Parathyroid adenoma (tissue), 2 donors: ENCODE results near the gene MSANTD4.

Experiments used
- H2AFZ ChIP-seq: fragments of 300-600 bp; sonication (generic); one replicate; pipeline ENCODE4 v1.7.0; 2017; ENCODE audit warnings: antibody characterized with exemption, mild to moderate bottlenecking
- H3K27ac ChIP-seq: fragments of 300-600 bp; sonication (generic); one replicate; pipeline ENCODE4 v1.7.0; 2017
- H3K27me3 ChIP-seq: fragments of 300-600 bp; sonication (generic); one replicate; pipeline ENCODE4 v1.7.0; 2017; ENCODE audit warnings: low read length; ENCODE audit not compliant: control insufficient read depth, insufficient read depth
- H3K36me3 ChIP-seq: fragments of 300-600 bp; sonication (generic); one replicate; pipeline ENCODE4 v1.7.0; 2017; ENCODE audit warnings: low read length; ENCODE audit not compliant: control insufficient read depth, insufficient read depth
- H3K4me1 ChIP-seq: fragments of 300-600 bp; sonication (generic); one replicate; pipeline ENCODE4 v1.7.0; 2017; ENCODE audit warnings: control low read depth
- H3K4me2 ChIP-seq: fragments of 300-600 bp; sonication (generic); one replicate; pipeline ENCODE4 v1.7.0; 2017; ENCODE audit warnings: low read length
- H3K4me3 ChIP-seq: fragments of 300-600 bp; sonication (generic); one replicate; pipeline ENCODE4 v1.7.0; 2017; ENCODE audit warnings: low read depth, low read length
- H3K79me2 ChIP-seq: fragments of 300-600 bp; sonication (generic); one replicate; pipeline ENCODE4 v1.7.0; 2017; ENCODE audit warnings: control low read depth
- H3K9ac ChIP-seq: fragments of 300-600 bp; sonication (generic); one replicate; pipeline ENCODE4 v1.7.0; 2017; ENCODE audit warnings: mild to moderate bottlenecking
- H3K9me3 ChIP-seq: fragments of 300-600 bp; sonication (generic); one replicate; pipeline ENCODE4 v1.7.0; 2017; ENCODE audit warnings: low read length; ENCODE audit not compliant: control insufficient read depth
- TF ChIP-seq, protein P1 (sequence below): fragments of 300-600 bp; sonication (generic); IDR thresholded peaks from one replicate; pipeline ENCODE4 v1.7.0; 2017; ENCODE audit warnings: antibody characterized with exemption, mild to moderate bottlenecking
- donor health status: primary hyperparathyroidism.

Gene MSANTD4

DNA sequence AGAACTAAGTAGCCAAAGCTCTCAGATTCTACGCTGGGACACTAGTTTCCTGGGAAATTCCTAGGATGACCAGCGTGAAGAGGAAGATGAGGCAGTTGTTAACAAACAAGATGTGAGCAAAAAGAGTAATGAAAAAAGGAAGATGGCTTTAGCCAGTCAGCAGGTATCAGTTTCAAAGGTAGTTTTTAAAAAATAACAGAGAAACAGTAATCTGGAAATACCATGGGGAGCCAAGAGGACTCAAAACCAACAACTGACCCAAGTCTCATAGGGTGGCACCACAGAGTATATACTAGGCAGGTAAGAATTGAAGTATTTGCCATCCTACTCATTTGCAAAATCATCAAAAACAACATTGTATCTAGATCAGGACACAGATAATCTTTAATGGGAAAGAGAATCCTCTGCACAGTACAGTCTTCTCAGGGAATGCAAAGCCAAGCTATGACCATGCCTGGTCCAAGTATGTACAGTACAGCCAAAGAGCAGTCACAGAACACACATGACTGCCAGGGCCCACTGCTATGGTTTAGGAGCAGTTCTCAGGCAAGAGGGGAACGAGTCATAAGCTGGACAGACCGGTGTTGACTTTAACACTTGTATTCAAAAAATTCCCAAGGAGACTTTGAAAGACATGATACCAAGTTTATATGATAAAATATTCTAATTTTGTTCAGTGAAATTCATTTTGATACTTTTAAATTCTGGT lies 20.6 kb downstream of the MSANTD4 start:
- Histone ChIP-seq H2AFZ (no peak overlapping the region), H3K36me3 (peaks cover 2% of the 10 kb centered on the region), H3K27ac (no peak overlapping the region), H3K4me3 (no peak overlapping the region), H3K4me1 (no peaks in the 10 kb centered on the region), H3K79me2 (no peaks in the 10 kb centered on the region), H3K9me3 (no peaks in the 10 kb centered on the region), H3K27me3 (no peaks in the 10 kb centered on the region), H3K9ac (no peak overlapping the region), H3K4me2 (no peak overlapping the region)
- TF ChIP-seq, protein P1, sequence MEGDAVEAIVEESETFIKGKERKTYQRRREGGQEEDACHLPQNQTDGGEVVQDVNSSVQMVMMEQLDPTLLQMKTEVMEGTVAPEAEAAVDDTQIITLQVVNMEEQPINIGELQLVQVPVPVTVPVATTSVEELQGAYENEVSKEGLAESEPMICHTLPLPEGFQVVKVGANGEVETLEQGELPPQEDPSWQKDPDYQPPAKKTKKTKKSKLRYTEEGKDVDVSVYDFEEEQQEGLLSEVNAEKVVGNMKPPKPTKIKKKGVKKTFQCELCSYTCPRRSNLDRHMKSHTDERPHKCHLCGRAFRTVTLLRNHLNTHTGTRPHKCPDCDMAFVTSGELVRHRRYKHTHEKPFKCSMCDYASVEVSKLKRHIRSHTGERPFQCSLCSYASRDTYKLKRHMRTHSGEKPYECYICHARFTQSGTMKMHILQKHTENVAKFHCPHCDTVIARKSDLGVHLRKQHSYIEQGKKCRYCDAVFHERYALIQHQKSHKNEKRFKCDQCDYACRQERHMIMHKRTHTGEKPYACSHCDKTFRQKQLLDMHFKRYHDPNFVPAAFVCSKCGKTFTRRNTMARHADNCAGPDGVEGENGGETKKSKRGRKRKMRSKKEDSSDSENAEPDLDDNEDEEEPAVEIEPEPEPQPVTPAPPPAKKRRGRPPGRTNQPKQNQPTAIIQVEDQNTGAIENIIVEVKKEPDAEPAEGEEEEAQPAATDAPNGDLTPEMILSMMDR = no peak

DNA sequence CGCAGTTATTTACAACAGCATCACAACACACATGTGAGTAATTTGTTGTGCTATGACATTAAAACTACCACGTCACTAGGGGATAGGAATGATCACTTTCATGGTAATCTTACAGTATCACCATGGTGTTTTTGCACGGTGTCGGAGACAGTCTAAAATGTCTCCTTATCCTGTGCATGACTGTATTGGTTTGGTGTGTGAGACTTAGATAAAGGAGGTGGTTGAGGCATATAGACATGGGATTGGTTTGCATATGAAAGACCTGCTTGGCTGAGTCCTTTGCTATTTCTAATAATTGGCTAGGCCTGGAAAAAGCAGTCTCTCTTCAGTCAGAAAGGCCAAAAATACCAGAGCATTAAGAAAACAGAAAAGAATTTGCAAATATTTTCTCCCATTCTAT lies 30.2 kb downstream of the MSANTD4 start:
- TF ChIP-seq, protein P1 = no peak
- Histone ChIP-seq H3K79me2 (no peaks in the 10 kb centered on the region), H3K4me1 (no peaks in the 10 kb centered on the region), H3K4me3 (no peak overlapping the region), H3K36me3 (no peaks in the 10 kb centered on the region), H3K9me3 (no peaks in the 10 kb centered on the region), H2AFZ (no peak overlapping the region), H3K27me3 (no peaks in the 10 kb centered on the region), H3K4me2 (no peak overlapping the region), H3K9ac (no peak overlapping the region), H3K27ac (no peak overlapping the region)

DNA sequence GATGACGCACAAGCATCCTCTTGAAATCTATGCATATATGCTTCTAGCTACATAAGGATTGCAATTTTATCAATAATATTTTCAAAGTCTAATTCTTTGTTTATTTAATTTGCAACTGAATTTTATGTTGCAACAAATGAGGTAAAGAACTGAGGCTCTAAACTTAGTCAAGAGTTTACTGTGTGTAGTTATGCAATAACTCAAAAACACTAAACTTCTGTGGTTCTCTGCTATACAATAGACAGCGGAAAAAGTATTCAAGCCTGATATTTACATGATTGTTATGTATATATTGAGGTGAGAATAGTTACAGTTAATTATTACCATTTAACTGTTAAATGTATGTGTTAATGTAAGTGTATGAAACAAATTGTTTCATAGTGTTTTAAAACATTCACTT lies 32.9 kb downstream of the MSANTD4 start:
- H3K27me3 ChIP-seq = no peaks in the 10 kb centered on the region

DNA sequence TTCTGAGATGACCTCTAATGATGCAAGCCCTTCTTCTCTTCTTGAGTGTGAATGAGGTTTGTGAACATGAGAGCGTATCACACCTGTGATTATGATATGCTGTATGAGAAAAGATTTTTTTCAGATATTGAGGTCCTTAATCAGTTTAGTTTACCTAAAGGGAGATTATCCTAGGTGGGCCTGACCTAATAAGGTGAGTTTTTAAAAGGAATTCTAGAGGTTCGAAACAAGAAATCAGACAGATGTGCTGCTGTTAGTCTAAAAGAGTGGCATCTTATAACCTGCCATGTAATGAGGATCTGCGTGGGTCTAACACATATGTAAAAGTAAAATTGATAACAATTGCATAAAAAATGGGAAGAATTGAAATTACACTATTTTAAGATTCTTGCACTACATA lies 33.8 kb downstream of the MSANTD4 start:
- TF ChIP-seq, protein P1 = no peak
- Histone ChIP-seq H3K79me2 (no peaks in the 10 kb centered on the region), H3K9ac (no peak overlapping the region), H3K27me3 (no peaks in the 10 kb centered on the region), H3K4me2 (no peak overlapping the region), H2AFZ (no peak overlapping the region), H3K9me3 (no peaks in the 10 kb centered on the region), H3K27ac (no peak overlapping the region), H3K4me1 (no peaks in the 10 kb centered on the region), H3K36me3 (no peaks in the 10 kb centered on the region), H3K4me3 (no peak overlapping the region)

More for the DNA sequence above, 32.9 kb downstream of the MSANTD4 start:
- H3K36me3 ChIP-seq = no peaks in the 10 kb centered on the region
- no peaks in the 10 kb centered on the region for H3K79me2 ChIP-seq
- TF ChIP-seq, protein P1 = no peak
- H3K9me3 ChIP-seq = no peaks in the 10 kb centered on the region
- H3K4me1 ChIP-seq = no peaks in the 10 kb centered on the region
- no peak overlapping the region for H3K4me2 ChIP-seq
- no peak overlapping the region for H2AFZ ChIP-seq
- H3K27ac ChIP-seq = no peak overlapping the region
- no peak overlapping the region for H3K9ac ChIP-seq
- no peak overlapping the region for H3K4me3 ChIP-seq

DNA sequence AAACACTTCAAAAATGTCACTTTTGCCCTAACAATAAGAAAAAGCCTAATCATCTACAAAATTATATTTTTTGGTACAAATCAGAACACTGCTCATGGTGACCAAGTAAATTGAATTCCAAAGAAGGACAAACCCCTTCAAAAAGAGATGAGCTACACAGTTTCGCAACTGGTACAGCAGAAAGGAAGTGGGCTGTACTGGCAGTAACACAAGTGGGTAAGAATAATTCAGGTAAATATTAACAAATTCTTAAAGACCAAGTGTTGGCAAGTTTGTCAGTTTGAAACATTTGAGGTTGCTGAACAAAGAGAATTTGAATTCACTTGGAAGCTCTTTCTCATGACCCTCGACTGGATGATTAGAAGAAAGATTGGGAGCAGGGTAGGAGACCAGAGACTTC lies 35.5 kb downstream of the MSANTD4 start:
- Histone ChIP-seq H3K4me1 (no peaks in the 10 kb centered on the region), H3K79me2 (no peaks in the 10 kb centered on the region), H3K36me3 (no peaks in the 10 kb centered on the region), H3K4me3 (no peak overlapping the region), H3K27me3 (no peaks in the 10 kb centered on the region), H3K4me2 (no peak overlapping the region), H3K9me3 (no peaks in the 10 kb centered on the region), H3K27ac (no peak overlapping the region), H3K9ac (no peak overlapping the region), H2AFZ (no peak overlapping the region)
- TF ChIP-seq, protein P1 = no peak
